MM.1S (cell line): ENCODE data around the gene KDSR.

Experiments used
- DNase-seq: peaks from one replicate; pipeline ENCODE4 v3.0.0-alpha.2; 2015
- H2AFZ ChIP-seq: fragments of 300-600 bp; sonication (generic); 2 replicates; pipeline ENCODE4 v1.6.0; 2016; ENCODE audit warnings: antibody characterized with exemption, low read length
- H3F3A ChIP-seq: fragments of 300-600 bp; sonication (generic); 2 replicates; pipeline ENCODE4 v1.6.1; 2016; ENCODE audit warnings: mild to moderate bottlenecking, antibody characterized with exemption, low read length, moderate library complexity, mixed read lengths; ENCODE audit not compliant: insufficient read depth
- H3K27ac ChIP-seq: fragments of 300-600 bp; sonication (generic); 2 replicates; pipeline ENCODE4 v1.5.1; 2016; ENCODE audit warnings: mild to moderate bottlenecking, low read length
- H3K27me3 ChIP-seq: fragments of 300-600 bp; sonication (generic); replicated peaks from 2 replicates; pipeline ENCODE4 v1.6.0; 2016; ENCODE audit warnings: low read length; ENCODE audit not compliant: insufficient read depth
- H3K36me3 ChIP-seq: fragments of 300-600 bp; sonication (generic); replicated peaks from 2 replicates; pipeline ENCODE4 v1.6.1; 2016; ENCODE audit warnings: mild to moderate bottlenecking, low read length, mixed read lengths; ENCODE audit not compliant: insufficient read depth
- H3K4me1 ChIP-seq: fragments of 300-600 bp; sonication (generic); 2 replicates; pipeline ENCODE4 v1.6.1; 2016; ENCODE audit warnings: low read length, mixed read lengths
- H3K4me2 ChIP-seq: fragments of 300-600 bp; sonication (generic); 2 replicates; pipeline ENCODE4 v1.6.0; 2016; ENCODE audit warnings: low read depth, low read length
- H3K4me3 ChIP-seq: fragments of 300-600 bp; sonication (generic); 2 replicates; pipeline ENCODE4 v1.5.1; 2016; ENCODE audit warnings: low read length, mixed read lengths
- H3K79me2 ChIP-seq: fragments of 300-600 bp; sonication (generic); 2 replicates; pipeline ENCODE4 v1.6.1; 2016; ENCODE audit warnings: mixed run types, low read length, mixed read lengths
- H3K9ac ChIP-seq: fragments of 300-600 bp; sonication (generic); 2 replicates; pipeline ENCODE4 v1.6.1; 2016; ENCODE audit warnings: low read length, mixed read lengths
- H3K9me2 ChIP-seq: fragments of 300-600 bp; sonication (generic); replicated peaks from 2 replicates; pipeline ENCODE4 v1.6.1; 2016; ENCODE audit warnings: mild to moderate bottlenecking, low read length, mixed read lengths; ENCODE audit not compliant: insufficient read depth
- H3K9me3 ChIP-seq: fragments of 300-600 bp; sonication (generic); replicated peaks from 2 replicates; pipeline ENCODE4 v1.6.1; 2016; ENCODE audit warnings: mild to moderate bottlenecking, low read length, mixed read lengths; ENCODE audit not compliant: insufficient read depth
- H4K20me1 ChIP-seq: fragments of 300-600 bp; sonication (generic); 2 replicates; pipeline ENCODE4 v1.6.1; 2016; ENCODE audit warnings: mild to moderate bottlenecking, low read length, moderate library complexity, mixed read lengths; ENCODE audit not compliant: insufficient read depth
- CTCF ChIP-seq: fragments of 300-600 bp; sonication (generic); IDR thresholded peaks from 2 replicates; pipeline ENCODE4 v1.5.1; 2016; ENCODE audit warnings: antibody characterized with exemption, low read length, mixed read lengths
- EZH2 ChIP-seq: fragments of 300-600 bp; sonication (generic); optimal IDR thresholded peaks from 2 replicates; pipeline ENCODE3; 2017; ENCODE audit warnings: low read depth, mild to moderate bottlenecking, antibody characterized with exemption, low read length, mixed read lengths
- EZH2phosphoT487 ChIP-seq: fragments of 300-600 bp; sonication (generic); IDR thresholded peaks from 2 replicates; pipeline ENCODE4 v1.6.1; 2018; ENCODE audit warnings: antibody characterized with exemption, low read length

The KDSR gene

GRCh38 chr18:63288311-63288710 lies 78.7 kb downstream of the KDSR start:
- Histone ChIP-seq H3K36me3 (peaks cover 5% of the 10 kb centered on the region; the same call in 1 of the 2 replicates), H3K4me2 (no peak overlapping the region), H3K27me3 (no peaks in the 10 kb centered on the region), H3K9me3 (no peaks in the 10 kb centered on the region), H3K4me3 (no peak overlapping the region), H3K9me2 (no peaks in the 10 kb centered on the region), H2AFZ (no peak overlapping the region), H3K4me1 (no peaks in the 10 kb centered on the region), H4K20me1 (0 out of 2 replicates have a peak, but pooled peaks cover 3% of the 10 kb centered on the region), H3K27ac (no peak overlapping the region), H3K79me2 (peaks cover 100% of the 10 kb centered on the region), H3F3A (no peaks in the 10 kb centered on the region), H3K9ac (no peak overlapping the region)
- no peak for DNase-seq
- no peak for TF ChIP-seq EZH2phosphoT487
- no peak for TF ChIP-seq EZH2
- no peak for TF ChIP-seq CTCF

- no peaks in the 10 kb centered on the region for H3K4me1 ChIP-seq
- no peaks in the 10 kb centered on the region for H3K27me3 ChIP-seq
- no peaks in the 10 kb centered on the region for H3K9me3 ChIP-seq
- no peak overlapping the region for H3K9ac ChIP-seq
- 0 out of 2 replicates have a peak, but pooled peaks cover 3% of the 10 kb centered on the region for H4K20me1 ChIP-seq
- H3K79me2 ChIP-seq = peaks cover 100% of the 10 kb centered on the region
- H3K4me3 ChIP-seq = no peak overlapping the region
- no peaks in the 10 kb centered on the region for H3K9me2 ChIP-seq
- no peak overlapping the region for H2AFZ ChIP-seq
- H3F3A ChIP-seq = no peaks in the 10 kb centered on the region
- no peak overlapping the region for H3K27ac ChIP-seq
- peaks cover 5% of the 10 kb centered on the region; the same call in 1 of the 2 replicates for H3K36me3 ChIP-seq
- no peak for DNase-seq
- no peak overlapping the region for H3K4me2 ChIP-seq
- no peak for TF ChIP-seq EZH2phosphoT487
- no peak for TF ChIP-seq CTCF
- TF ChIP-seq EZH2 = no peak
Measured at GRCh38 chr18:63287691-63288220, 79.2 kb downstream of the KDSR start.

GRCh38 chr18:63286926-63287325 lies 80.1 kb downstream of the KDSR start:
- Histone ChIP-seq H3K9me2 (no peaks in the 10 kb centered on the region), H3K27me3 (no peaks in the 10 kb centered on the region), H3K4me1 (no peaks in the 10 kb centered on the region), H3K9me3 (no peaks in the 10 kb centered on the region), H4K20me1 (0 out of 2 replicates have a peak, but pooled peaks cover 3% of the 10 kb centered on the region), H3K79me2 (peaks cover 98% of the 10 kb centered on the region), H3K4me3 (no peak overlapping the region), H2AFZ (no peak overlapping the region), H3F3A (no peaks in the 10 kb centered on the region), H3K9ac (no peak overlapping the region), H3K36me3 (no peaks in the 10 kb centered on the region), H3K4me2 (no peak overlapping the region), H3K27ac (no peak overlapping the region)
- no peak for TF ChIP-seq EZH2
- TF ChIP-seq EZH2phosphoT487 = no peak
- TF ChIP-seq CTCF = no peak
- DNase-seq = no peak
